NCI-H128 (cell line): Measurements from ENCODE around the gene RBMS3.
"Not testable (repeated sequence)": the region's sequence is repeated elsewhere in the genome, so short reads cannot be mapped to it uniquely, and the experiment has no call there.

Source experiments
- DNase-seq: peaks from one replicate; lab custom pipeline; 2025; ENCODE audit not compliant: unreplicated experiment; lab: John Stamatoyannopoulos, UW

The RBMS3 gene

GRCh38 chr3:29649815-29650547, 369.1 kb downstream of the RBMS3 start:
- DNase-seq = no peak

GRCh38 chr3:29653680-29654079, 372.8 kb downstream of the RBMS3 start:
- DNase-seq = no peak

- no peak for DNase-seq
These were observed 374.3 kb downstream of the RBMS3 start for GRCh38 chr3:29655015-29655747.

GRCh38 chr3:29665688-29666087, 384.8 kb downstream of the RBMS3 start:
- no peak for DNase-seq

- DNase-seq = no peak
These were observed 387.4 kb downstream of the RBMS3 start for GRCh38 chr3:29668233-29668632.

GRCh38 chr3:29668728-29669127, 387.9 kb downstream of the RBMS3 start:
- no peak for DNase-seq

GRCh38 chr3:29670476-29670875, 389.6 kb downstream of the RBMS3 start:
- not testable (repeated sequence) for DNase-seq

GRCh38 chr3:29677421-29677820, 396.6 kb downstream of the RBMS3 start:
- no peak for DNase-seq

- DNase-seq = no peak
These were observed 399.1 kb downstream of the RBMS3 start for GRCh38 chr3:29679944-29680343.

GRCh38 chr3:29683018-29683993, 402.4 kb downstream of the RBMS3 start:
- DNase-seq = no peak

- DNase-seq = no peak
These were observed 406.2 kb downstream of the RBMS3 start for GRCh38 chr3:29686889-29687592.

- no peak for DNase-seq
These were observed 409.9 kb downstream of the RBMS3 start for GRCh38 chr3:29690686-29691353.

GRCh38 chr3:29693863-29694262, 413.0 kb downstream of the RBMS3 start:
- DNase-seq = no peak

GRCh38 chr3:29694331-29694730, 413.5 kb downstream of the RBMS3 start:
- DNase-seq = no peak

- no peak for DNase-seq
These were observed 413.9 kb downstream of the RBMS3 start for GRCh38 chr3:29694783-29695182.

GRCh38 chr3:29695201-29695600, 414.3 kb downstream of the RBMS3 start:
- DNase-seq = no peak

- DNase-seq = no peak
These were observed 414.9 kb downstream of the RBMS3 start for GRCh38 chr3:29695643-29696198.

- DNase-seq = no peak
These were observed 415.4 kb downstream of the RBMS3 start for GRCh38 chr3:29696311-29696710.

- DNase-seq = no peak
These were observed 417.1 kb downstream of the RBMS3 start for GRCh38 chr3:29697989-29698388.

GRCh38 chr3:29700256-29700655, 419.4 kb downstream of the RBMS3 start:
- DNase-seq = no peak
